SK-N-SH (cell line): ENCODE results near the gene POU2F3. TPM values are rescaled to one million over a fixed set of nuclear protein-coding genes. Genes with fewer than 3 reads are reported as not detected.

Experiments used
- CTCF ChIA-PET: fragments of 300-600, 350-600 bp; formaldehyde crosslinking; extraction: SDS; loops from one replicate; lab custom pipeline; 2021; lab: Yijun Ruan, JAX
- POLR2A ChIA-PET: fragments of 350-600 bp; sonication (Branson Sonifier 250); formaldehyde crosslinking; extraction: SDS; loops from one replicate; lab custom pipeline; 2020; ENCODE audit warnings: antibody characterized with exemption, inconsistent platforms; lab: Yijun Ruan, JAX
- DNase-seq: peaks from one replicate; pipeline ENCODE4 v3.0.0; 2012
- H2AFZ ChIP-seq: fragments of 200-600 bp; sonication (generic); 2 replicates; pipeline ENCODE4 v1.8.1; 2016; ENCODE audit warnings: antibody characterized with exemption, mild to moderate bottlenecking, low read depth
- H3F3A ChIP-seq: fragments of 200-600 bp; sonication (generic); replicated peaks from 2 replicates; pipeline ENCODE3; 2016; ENCODE audit warnings: antibody characterized with exemption, mild to moderate bottlenecking; ENCODE audit not compliant: insufficient read depth
- H3K27ac ChIP-seq, 2 experiments: fragments of 200-500 bp in 1 of 2; fragments of 200-600 bp in 1 of 2; sonication (Bioruptor generic) in 1 of 2; sonication (generic), shearing (Covaris generic) in 1 of 2; 2 replicates each; pipeline versions ENCODE4 v1.5.1 to v1.6.1; 2014 to 2016; ENCODE audit warnings: low read depth in 2 of 2, inconsistent platforms in 1 of 2, low read length in 1 of 2, mild to moderate bottlenecking in 1 of 2, mixed read lengths in 1 of 2
- H3K27me3 ChIP-seq: fragments of 200-600 bp; sonication (generic), shearing (Covaris generic); 2 replicates; pipeline ENCODE4 v1.6.1; 2016; ENCODE audit warnings: mixed run types; ENCODE audit not compliant: insufficient read depth
- H3K36me3 ChIP-seq, 2 experiments: fragments of 200-500 bp in 1 of 2; fragments of 200-600 bp in 1 of 2; sonication (Bioruptor generic) in 1 of 2; sonication (generic) in 1 of 2; replicated peaks in 1 of 2; 2 replicates each; pipeline versions ENCODE3 to v1.5.1; 2014 to 2016; ENCODE audit warnings: low read length in 1 of 2, mild to moderate bottlenecking in 1 of 2; ENCODE audit not compliant: insufficient read depth in 2 of 2, control insufficient read depth in 1 of 2
- H3K4me1 ChIP-seq, 2 experiments: fragments of 200-500 bp in 1 of 2; fragments of 200-600 bp in 1 of 2; sonication (Bioruptor generic) in 1 of 2; sonication (generic), shearing (Covaris generic) in 1 of 2; 2 replicates each; pipeline versions ENCODE4 v1.5.1 to v1.6.1; 2014 to 2016; ENCODE audit warnings: low read depth in 1 of 2, low read length in 1 of 2, mixed run types in 1 of 2; ENCODE audit not compliant: insufficient read depth in 2 of 2, control insufficient read depth in 1 of 2
- H3K4me2 ChIP-seq: fragments of 200-600 bp; sonication (generic), shearing (Covaris generic); 2 replicates; pipeline ENCODE4 v1.6.1; 2017; ENCODE audit warnings: mixed run types
- H3K4me3 ChIP-seq, 2 experiments: fragments of 200-500 bp in 1 of 2; fragments of 200-600 bp in 1 of 2; sonication (Bioruptor generic) in 1 of 2; sonication (generic), shearing (Covaris generic) in 1 of 2; 2 replicates each; pipeline versions ENCODE4 v1.5.1 to v1.8.1; 2014 to 2016; ENCODE audit warnings: low read depth in 2 of 2, inconsistent platforms in 1 of 2, low read length in 1 of 2, mild to moderate bottlenecking in 1 of 2, mixed read lengths in 1 of 2, moderate library complexity in 1 of 2
- H3K79me2 ChIP-seq: fragments of 200-600 bp; sonication (generic); 2 replicates; pipeline ENCODE4 v1.8.1; 2017; ENCODE audit warnings: mild to moderate bottlenecking; ENCODE audit not compliant: insufficient read depth
- H3K9ac ChIP-seq: fragments of 200-600 bp; sonication (generic); 2 replicates; pipeline ENCODE4 v1.6.1; 2017; ENCODE audit warnings: mixed run types
- H3K9me2 ChIP-seq: fragments of 200-600 bp; sonication (generic); 2 replicates; pipeline ENCODE4 v1.6.1; 2017; ENCODE audit warnings: mixed run types
- H3K9me3 ChIP-seq: fragments of 200-600 bp; sonication (generic); 2 replicates; pipeline ENCODE4 v1.6.1; 2017; ENCODE audit warnings: mixed run types, mild to moderate bottlenecking, moderate library complexity
- H4K20me1 ChIP-seq: fragments of 200-600 bp; sonication (generic); 2 replicates; pipeline ENCODE4 v1.6.1; 2017; ENCODE audit warnings: mild to moderate bottlenecking, mixed run types; ENCODE audit not compliant: insufficient read depth
- CHD2 ChIP-seq: fragments of 150-350 bp; IDR thresholded peaks from 2 replicates; pipeline ENCODE4 v1.6.1; 2018; ENCODE audit warnings: low read length; ENCODE audit not compliant: partially characterized antibody
- EP300 ChIP-seq, 2 experiments: IDR thresholded peaks; 2 replicates each; pipeline versions ENCODE4 v1.4.0 to v1.6.1; 2012; ENCODE audit warnings: borderline replicate concordance in 1 of 2, low read depth in 1 of 2, low read length in 1 of 2
- FOXJ3 ChIP-seq: sonication (generic); formaldehyde crosslinking; IDR thresholded peaks from 2 replicates; pipeline ENCODE4 v1.5.1; 2020; ENCODE audit warnings: mild to moderate bottlenecking, missing genetic modification reagents
- FOXM1 ChIP-seq: IDR thresholded peaks from 2 replicates; pipeline ENCODE4 v1.4.0; 2012; ENCODE audit warnings: low read depth, mild to moderate bottlenecking
- NFIC ChIP-seq: IDR thresholded peaks from 2 replicates; pipeline ENCODE4 v1.4.0; 2012; ENCODE audit warnings: borderline replicate concordance
- POLR2AphosphoS5 ChIP-seq: IDR thresholded peaks from 2 replicates; pipeline ENCODE4 v1.6.1; 2012; ENCODE audit warnings: low read depth, low read length
- RCOR1 ChIP-seq: fragments of 150-350 bp; IDR thresholded peaks from 2 replicates; pipeline ENCODE4 v1.6.1; 2017; ENCODE audit warnings: antibody characterized with exemption, low read length
- RXRA ChIP-seq: IDR thresholded peaks from 2 replicates; pipeline ENCODE4 v1.4.0; 2012; ENCODE audit warnings: low read depth, mild to moderate bottlenecking, borderline replicate concordance
- YY1 ChIP-seq: IDR thresholded peaks from 2 replicates; pipeline ENCODE4 v1.4.0; 2012; ENCODE audit warnings: low read depth, mild to moderate bottlenecking
- WGBS: methylation state at CpG from one replicate; pipeline ENCODE4 v1.1.6; 2017; ENCODE audit warnings: low lambda C conversion rate; 5-methylcytosine and 5-hydroxymethylcytosine counted together
- polyA plus RNA-seq, 3 experiments: library from polyadenylated mRNA; depleted of rRNA; stranded (reverse); fragments of >200 nt; gene quantifications; 2 replicates each; pipeline ENCODE4 v1.2.3, GENCODE V29; 2012
- TF ChIP-seq, protein P1 (sequence below): IDR thresholded peaks from 2 replicates; pipeline ENCODE4; 2012
- TF ChIP-seq, protein P2 (sequence below): fragments of 150-350 bp; IDR thresholded peaks from 2 replicates; pipeline ENCODE4 v1.6.1; 2016; ENCODE audit warnings: mild to moderate bottlenecking, low read depth, low read length
- TF ChIP-seq, protein P3 (sequence below): IDR thresholded peaks from 2 replicates; pipeline ENCODE4 v1.4.0; 2012; ENCODE audit warnings: low read depth, borderline replicate concordance
- TF ChIP-seq, protein P4 (sequence below): fragments of 200-600 bp; sonication (generic); IDR thresholded peaks from 2 replicates; pipeline ENCODE4 v1.6.1; 2017; ENCODE audit warnings: antibody characterized with exemption, mild to moderate bottlenecking, moderate library complexity
- TF ChIP-seq, protein P5 (sequence below): IDR thresholded peaks from 2 replicates; pipeline ENCODE4 v1.4.0; 2012; ENCODE audit warnings: low read depth, borderline replicate concordance
- TF ChIP-seq, protein P6 (sequence below): fragments of 150-350 bp; IDR thresholded peaks from 2 replicates; pipeline ENCODE4 v1.6.1; 2017; ENCODE audit warnings: antibody characterized with exemption, low read length, low read depth, borderline replicate concordance

POU2F3 gene
- polyA plus RNA-seq, 1 of the 3 experiments (the other 2 are of a cell fraction) = 0.02 TPM

DNA sequence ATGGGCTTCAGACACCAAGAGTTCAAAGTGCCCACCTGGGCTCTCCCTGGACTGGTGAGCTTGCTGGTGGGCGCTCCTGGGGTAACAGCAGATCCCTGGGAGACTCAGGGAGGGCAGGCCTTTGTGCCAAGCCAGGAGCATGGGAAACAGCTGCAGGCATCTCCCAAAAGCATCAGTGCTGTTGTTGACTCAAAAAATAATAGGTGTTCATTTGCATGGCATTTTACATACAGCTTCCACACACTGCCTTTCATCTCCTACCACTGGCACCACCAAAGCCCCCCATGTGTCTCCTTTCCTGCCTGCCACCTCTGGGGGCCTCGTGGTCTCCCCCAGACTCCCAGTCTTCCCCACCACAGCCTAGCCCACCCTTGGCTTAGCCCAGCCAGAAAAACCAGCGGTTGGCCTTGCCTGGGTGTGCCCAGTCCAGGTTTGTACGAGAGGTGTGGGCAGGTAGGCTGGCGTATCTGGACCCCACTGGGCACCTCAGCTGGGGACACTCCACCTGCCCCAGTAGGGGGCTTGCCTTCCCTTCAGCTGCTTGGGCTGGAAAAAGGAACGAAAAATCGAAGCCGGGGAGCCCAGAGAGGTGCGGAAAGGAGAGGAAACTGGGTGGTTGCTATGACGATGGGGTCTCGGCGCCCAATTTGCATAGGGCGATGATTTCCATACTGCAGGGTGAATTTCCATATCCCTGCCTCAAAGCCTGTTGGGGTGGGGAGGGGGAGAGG, 15.0 kb downstream of the POU2F3 start:
- ChIA-PET POLR2A (no interaction called here), CTCF (interaction anchor here (1.0 to 1.3 kb wide), 3 partner anchors 36 to 48 kb away, joined by 3 to 4 read pairs (median 3); no protein-coding TSS in a partner anchor)
- Histone ChIP-seq H3K27me3 (peaks cover 26% of the 10 kb centered on the region; the same call in 1 of the 2 replicates), H3K4me1 (peaks cover 0 to 6% of the 10 kb centered on the region in 2 experiments; a peak in 1 of 4 replicates), H3K9me3 (no peaks in the 10 kb centered on the region), H3K9me2 (no peaks in the 10 kb centered on the region), H3K4me3 (no peak overlapping the region), H2AFZ (no peak overlapping the region), H3K36me3 (no peaks in the 10 kb centered on the region), H3K4me2 (no peak overlapping the region), H3K9ac (no peak overlapping the region), H3K79me2 (no peaks in the 10 kb centered on the region), H3F3A (no peaks in the 10 kb centered on the region), H4K20me1 (no peaks in the 10 kb centered on the region), H3K27ac (no peak overlapping the region)
- TF ChIP-seq FOXM1 (no peak), RCOR1 (no peak), NFIC (no peak), CHD2 (no peak), RXRA (no peak), FOXJ3 (CRISPR knock-in tag) (no peak), YY1 (no peak), EP300 (IDR thresholded peaks at IDR 0.05; ENCODE audit: borderline replicate concordance in 1 of 2, low read depth in 1 of 2, low read length in 1 of 2) (no peak), POLR2AphosphoS5 (no peak)
- TF ChIP-seq, protein P1, sequence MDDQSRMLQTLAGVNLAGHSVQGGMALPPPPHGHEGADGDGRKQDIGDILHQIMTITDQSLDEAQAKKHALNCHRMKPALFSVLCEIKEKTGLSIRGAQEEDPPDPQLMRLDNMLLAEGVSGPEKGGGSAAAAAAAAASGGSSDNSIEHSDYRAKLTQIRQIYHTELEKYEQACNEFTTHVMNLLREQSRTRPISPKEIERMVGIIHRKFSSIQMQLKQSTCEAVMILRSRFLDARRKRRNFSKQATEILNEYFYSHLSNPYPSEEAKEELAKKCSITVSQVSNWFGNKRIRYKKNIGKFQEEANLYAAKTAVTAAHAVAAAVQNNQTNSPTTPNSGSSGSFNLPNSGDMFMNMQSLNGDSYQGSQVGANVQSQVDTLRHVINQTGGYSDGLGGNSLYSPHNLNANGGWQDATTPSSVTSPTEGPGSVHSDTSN = no peak
- TF ChIP-seq, protein P2, sequence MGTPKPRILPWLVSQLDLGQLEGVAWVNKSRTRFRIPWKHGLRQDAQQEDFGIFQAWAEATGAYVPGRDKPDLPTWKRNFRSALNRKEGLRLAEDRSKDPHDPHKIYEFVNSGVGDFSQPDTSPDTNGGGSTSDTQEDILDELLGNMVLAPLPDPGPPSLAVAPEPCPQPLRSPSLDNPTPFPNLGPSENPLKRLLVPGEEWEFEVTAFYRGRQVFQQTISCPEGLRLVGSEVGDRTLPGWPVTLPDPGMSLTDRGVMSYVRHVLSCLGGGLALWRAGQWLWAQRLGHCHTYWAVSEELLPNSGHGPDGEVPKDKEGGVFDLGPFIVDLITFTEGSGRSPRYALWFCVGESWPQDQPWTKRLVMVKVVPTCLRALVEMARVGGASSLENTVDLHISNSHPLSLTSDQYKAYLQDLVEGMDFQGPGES = no peak
- TF ChIP-seq, protein P3, sequence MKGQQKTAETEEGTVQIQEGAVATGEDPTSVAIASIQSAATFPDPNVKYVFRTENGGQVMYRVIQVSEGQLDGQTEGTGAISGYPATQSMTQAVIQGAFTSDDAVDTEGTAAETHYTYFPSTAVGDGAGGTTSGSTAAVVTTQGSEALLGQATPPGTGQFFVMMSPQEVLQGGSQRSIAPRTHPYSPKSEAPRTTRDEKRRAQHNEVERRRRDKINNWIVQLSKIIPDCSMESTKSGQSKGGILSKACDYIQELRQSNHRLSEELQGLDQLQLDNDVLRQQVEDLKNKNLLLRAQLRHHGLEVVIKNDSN = no peak
- TF ChIP-seq, protein P4, sequence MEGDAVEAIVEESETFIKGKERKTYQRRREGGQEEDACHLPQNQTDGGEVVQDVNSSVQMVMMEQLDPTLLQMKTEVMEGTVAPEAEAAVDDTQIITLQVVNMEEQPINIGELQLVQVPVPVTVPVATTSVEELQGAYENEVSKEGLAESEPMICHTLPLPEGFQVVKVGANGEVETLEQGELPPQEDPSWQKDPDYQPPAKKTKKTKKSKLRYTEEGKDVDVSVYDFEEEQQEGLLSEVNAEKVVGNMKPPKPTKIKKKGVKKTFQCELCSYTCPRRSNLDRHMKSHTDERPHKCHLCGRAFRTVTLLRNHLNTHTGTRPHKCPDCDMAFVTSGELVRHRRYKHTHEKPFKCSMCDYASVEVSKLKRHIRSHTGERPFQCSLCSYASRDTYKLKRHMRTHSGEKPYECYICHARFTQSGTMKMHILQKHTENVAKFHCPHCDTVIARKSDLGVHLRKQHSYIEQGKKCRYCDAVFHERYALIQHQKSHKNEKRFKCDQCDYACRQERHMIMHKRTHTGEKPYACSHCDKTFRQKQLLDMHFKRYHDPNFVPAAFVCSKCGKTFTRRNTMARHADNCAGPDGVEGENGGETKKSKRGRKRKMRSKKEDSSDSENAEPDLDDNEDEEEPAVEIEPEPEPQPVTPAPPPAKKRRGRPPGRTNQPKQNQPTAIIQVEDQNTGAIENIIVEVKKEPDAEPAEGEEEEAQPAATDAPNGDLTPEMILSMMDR = no peak
- TF ChIP-seq, protein P5, sequence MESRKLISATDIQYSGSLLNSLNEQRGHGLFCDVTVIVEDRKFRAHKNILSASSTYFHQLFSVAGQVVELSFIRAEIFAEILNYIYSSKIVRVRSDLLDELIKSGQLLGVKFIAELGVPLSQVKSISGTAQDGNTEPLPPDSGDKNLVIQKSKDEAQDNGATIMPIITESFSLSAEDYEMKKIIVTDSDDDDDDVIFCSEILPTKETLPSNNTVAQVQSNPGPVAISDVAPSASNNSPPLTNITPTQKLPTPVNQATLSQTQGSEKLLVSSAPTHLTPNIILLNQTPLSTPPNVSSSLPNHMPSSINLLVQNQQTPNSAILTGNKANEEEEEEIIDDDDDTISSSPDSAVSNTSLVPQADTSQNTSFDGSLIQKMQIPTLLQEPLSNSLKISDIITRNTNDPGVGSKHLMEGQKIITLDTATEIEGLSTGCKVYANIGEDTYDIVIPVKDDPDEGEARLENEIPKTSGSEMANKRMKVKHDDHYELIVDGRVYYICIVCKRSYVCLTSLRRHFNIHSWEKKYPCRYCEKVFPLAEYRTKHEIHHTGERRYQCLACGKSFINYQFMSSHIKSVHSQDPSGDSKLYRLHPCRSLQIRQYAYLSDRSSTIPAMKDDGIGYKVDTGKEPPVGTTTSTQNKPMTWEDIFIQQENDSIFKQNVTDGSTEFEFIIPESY = no peak
- TF ChIP-seq, protein P6, sequence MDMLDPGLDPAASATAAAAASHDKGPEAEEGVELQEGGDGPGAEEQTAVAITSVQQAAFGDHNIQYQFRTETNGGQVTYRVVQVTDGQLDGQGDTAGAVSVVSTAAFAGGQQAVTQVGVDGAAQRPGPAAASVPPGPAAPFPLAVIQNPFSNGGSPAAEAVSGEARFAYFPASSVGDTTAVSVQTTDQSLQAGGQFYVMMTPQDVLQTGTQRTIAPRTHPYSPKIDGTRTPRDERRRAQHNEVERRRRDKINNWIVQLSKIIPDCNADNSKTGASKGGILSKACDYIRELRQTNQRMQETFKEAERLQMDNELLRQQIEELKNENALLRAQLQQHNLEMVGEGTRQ = no peak
- WGBS = 66% methylated on average over 13 of the region's 13 CpGs
- DNase-seq = no peak
